GM10248 (cell line): ENCODE data around the gene MARCHF10.

Source experiments
- CTCF ChIA-PET: fragments of 300-600 bp; sonication (Branson Sonifier 250); formaldehyde crosslinking; extraction: SDS; loops from one replicate; lab custom pipeline; 2021; ENCODE audit warnings: antibody characterized with exemption; lab: Yijun Ruan, JAX
- POLR2A ChIA-PET: fragments of 350-650 bp; sonication (Branson Sonifier 250); formaldehyde crosslinking; extraction: SDS; loops from one replicate; lab custom pipeline; 2020; ENCODE audit warnings: antibody characterized with exemption; lab: Yijun Ruan, JAX
- DNase-seq: peaks from one replicate; pipeline ENCODE4 v3.0.0; 2012; ENCODE audit errors: extremely low spot score
- CTCF ChIP-seq: IDR thresholded peaks from 2 replicates; pipeline ENCODE4 v1.5.1; 2012; ENCODE audit warnings: mild to moderate bottlenecking, low read depth; ENCODE audit errors: extremely low read depth, missing control alignments, control extremely low read depth

The MARCHF10 gene

DNA sequence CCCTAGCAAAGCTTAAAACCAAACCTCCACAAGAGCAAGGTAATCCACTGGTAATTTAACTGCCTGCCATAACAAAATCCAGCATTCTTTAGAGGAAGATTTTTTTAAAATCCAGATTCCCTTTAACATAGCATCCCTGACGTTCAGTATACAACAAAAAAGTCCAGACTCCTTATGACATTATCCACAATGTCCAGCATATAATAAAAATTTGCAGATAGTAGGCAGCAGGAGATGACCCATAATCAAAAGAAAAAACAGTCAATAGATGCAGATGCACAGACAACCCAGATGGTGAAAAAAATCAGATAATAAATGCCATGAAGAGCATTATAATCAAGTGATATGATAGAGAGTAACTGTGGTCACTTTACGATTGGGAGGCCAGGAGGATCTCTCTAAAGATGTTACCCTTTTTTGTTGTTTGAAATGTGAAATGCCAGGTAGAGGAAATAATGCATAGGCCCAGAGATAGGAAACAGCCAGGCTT lies 147.4 kb downstream of the MARCHF10 start:
- no peak for TF ChIP-seq CTCF
- no peak for DNase-seq
- ChIA-PET POLR2A (no interaction called here), CTCF (no interaction called here)

DNA sequence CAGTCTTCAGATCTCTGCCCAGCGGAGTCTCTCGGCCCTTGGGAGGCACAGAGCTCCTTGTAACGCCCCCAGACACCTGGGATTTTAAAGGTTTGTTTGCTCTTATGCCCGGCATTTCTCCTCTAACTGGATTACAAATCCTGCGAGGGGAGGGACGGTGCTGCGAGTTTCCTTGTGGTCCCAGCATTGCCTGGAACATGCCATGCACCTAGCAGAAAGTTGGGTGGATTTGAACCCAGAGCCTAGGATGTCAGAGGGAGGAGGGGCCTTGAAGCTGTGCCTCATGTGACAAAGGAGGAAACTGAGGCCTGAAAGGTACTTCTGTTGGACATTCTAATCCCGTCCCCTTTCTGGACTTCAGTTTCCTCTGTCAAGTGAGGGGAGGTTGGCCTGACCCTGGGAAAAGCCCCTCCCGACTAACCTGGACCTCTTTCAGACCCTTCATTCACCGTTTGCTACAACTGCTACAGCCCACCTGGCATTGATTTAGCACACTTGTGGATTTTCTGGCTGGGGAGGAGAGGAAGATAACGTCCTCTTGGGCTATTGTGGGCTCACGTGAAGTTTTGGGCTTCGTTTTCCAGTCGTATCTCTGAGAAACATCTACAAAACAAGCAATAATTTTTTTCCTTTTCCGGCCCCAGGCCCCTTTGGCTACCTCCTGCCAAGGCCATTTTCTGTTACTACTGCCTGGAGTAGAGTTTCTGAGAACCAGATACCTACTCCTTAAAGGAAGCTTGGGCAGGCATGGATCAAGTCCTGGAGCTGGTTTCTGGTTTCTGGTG lies 149.8 kb downstream of the MARCHF10 start:
- CTCF ChIA-PET: no interaction called here
- POLR2A ChIA-PET: no interaction called here
- no peak for DNase-seq
- TF ChIP-seq CTCF: no peak

- no peak for TF ChIP-seq CTCF
- DNase-seq: no peak
- POLR2A ChIA-PET: no interaction called here
- CTCF ChIA-PET: no interaction called here
Measured at GRCh38 chr17:62657690-62658089, 150.4 kb downstream of the MARCHF10 start.

DNA sequence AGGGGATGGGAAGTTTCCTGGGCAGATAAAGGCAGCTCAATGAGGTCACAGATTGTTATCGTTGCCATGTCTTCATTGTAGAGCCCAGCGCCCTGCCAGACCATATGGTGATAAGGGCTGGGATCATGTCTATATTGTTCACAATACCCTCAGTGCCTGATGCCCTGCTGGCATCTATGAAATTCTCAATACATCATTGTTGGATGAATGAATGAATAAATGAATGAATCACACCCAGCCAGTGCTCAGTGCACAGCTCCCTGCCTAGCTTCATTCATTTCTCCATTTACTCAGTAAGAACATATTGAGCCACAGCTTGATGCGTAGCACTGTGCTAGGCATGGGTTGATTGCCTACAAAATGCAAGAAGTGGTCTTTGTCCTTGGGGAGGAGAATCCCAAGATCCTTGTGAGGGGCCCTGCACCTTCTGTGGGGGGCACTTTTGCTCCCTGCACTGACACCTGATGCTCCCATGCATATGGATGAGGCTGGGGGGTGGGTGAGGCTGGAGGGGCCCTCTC lies 150.9 kb downstream of the MARCHF10 start:
- ChIA-PET POLR2A (no interaction called here), CTCF (no interaction called here)
- no peak for DNase-seq
- TF ChIP-seq CTCF: no peak

GRCh38 chr17:62656446-62656845 lies 151.7 kb downstream of the MARCHF10 start:
- DNase-seq: no peak
- ChIA-PET POLR2A (no interaction called here), CTCF (no interaction called here)
- no peak for TF ChIP-seq CTCF

DNA sequence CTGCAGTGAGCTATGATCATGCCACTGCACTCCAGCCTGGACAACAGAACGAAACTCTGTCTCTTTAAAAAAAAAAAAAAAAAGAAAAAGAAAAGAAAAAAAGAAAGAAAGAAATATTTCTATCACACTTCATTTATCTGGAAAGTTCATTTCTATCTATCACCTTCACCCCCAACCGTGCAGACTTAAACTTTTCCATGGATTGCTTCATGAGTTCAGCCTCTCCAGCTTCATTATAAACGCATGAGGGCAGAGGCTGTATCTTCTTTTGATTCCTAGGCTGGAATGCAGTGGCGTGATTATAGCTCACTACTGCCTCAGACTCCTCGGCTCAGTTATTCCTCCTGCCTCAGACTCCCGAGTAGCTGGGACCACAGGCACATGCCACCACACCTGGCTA lies 152.5 kb downstream of the MARCHF10 start:
- no peak for DNase-seq
- no peak for TF ChIP-seq CTCF
- CTCF ChIA-PET: no interaction called here
- POLR2A ChIA-PET: no interaction called here
